GM19099 (cell line): ENCODE results near the gene OCRL.

Experiments used
- POLR2A ChIP-seq: IDR thresholded peaks from 3 replicates; pipeline ENCODE4 v1.6.1; 2011; ENCODE audit warnings: low read depth; ENCODE audit not compliant: insufficient read length; ENCODE audit errors: extremely low read depth

The OCRL gene

DNA sequence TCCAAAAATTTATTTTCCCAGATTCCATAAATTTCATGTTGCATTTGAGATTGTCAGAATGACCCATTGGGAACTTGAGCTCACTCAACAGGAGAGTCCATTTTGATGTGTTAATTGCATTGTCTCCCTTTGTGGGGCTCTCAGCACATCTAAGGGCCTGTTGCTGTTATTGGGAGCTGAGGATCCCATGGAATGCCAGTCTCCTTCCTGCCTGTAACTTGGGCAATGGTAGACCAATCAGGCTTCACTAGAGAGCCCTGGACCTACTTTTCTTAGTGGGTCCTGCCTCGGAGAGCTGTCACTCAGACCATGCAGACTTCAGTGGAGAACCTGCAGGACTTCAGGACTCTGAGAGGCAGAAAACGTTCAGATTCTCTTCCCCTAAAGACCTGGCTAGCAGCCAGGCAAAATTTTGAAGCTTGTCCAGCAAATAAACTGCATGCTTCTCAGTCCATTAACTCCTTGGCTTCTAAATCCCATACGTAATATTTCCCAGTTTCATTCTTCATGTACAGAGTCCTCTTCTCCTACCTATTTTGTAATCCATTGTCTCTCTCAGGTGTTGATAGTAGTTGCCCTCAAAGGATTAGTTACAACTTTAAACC is 25.1 kb downstream of the OCRL start:
- TF ChIP-seq POLR2A, result no peak

DNA sequence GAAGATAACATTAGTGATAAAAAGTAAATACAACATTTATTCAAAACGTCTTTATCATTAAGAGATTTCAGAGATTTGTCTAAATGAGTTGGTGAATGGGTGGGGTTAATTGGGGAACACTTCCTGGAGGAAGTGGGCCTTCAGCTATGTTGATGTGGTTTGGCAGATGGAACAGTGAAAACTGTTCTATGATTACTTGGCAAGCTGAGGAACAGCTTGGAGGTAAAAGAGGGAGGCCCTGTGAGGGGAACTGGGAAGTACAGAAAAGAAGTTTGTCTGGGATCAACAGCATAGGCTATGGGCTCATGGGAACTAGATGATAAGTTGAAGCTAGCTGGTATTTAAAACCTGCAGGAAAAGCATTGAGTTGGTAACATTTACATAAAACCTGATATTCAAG is 26.0 kb downstream of the OCRL start:
- TF ChIP-seq POLR2A, result no peak

DNA sequence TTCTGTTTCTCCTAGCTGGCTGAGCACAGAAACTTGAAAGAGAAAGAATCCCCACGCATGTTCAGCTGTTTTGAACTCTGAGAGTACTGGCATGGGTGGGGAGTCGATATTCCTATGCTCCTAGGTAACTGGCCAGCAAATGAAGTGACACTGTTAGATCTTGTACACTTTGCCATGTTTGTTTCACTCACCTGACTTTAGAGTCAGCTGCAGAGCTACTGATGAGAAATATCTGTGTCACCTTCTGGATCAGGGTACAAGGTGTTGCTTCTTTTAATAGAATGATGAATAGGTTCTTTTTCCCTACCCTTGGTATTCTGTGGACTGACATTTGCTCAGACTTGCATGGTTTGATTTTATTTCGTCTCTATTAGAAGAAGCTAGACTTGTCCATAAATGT is 28.3 kb downstream of the OCRL start:
- no peak for TF ChIP-seq POLR2A

DNA sequence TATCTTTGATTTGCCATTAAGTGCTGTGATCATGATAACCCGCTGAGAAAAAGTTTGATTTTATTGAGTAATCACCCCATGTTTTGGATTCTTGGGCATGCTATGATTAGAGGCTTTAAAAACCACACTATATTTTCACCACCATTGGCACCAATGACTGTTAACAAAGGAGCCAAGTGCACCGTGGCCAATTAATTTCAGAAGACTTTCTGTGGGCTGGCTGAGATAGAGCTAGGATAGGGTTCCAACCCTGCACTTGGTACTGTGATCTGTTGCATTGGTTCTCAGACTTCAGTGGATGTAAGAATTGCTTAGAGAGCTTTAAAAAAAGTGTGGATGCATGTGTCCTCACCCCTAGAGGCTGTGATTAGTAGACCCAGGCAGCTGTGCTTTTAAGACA is 32.4 kb downstream of the OCRL start:
- TF ChIP-seq POLR2A, result no peak

DNA sequence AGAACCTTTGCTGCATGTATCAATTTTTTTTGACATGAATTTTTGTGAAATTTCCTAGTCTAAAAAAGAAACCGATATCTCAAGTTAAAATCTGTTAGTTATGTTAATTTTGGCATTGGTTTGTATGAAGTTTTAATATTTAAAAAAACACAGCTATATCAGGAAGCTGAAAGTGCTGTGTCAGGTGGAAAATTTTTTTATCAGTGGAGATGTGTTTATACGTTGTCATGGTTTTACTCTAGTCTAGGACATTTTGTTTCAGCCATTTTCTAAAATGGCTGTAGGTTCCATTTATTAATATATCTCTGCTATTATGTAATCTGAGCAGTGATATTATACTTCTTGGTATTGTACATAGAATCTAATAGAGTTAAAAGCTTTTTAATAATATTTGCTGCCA is 34.2 kb downstream of the OCRL start:
- no peak for TF ChIP-seq POLR2A

DNA sequence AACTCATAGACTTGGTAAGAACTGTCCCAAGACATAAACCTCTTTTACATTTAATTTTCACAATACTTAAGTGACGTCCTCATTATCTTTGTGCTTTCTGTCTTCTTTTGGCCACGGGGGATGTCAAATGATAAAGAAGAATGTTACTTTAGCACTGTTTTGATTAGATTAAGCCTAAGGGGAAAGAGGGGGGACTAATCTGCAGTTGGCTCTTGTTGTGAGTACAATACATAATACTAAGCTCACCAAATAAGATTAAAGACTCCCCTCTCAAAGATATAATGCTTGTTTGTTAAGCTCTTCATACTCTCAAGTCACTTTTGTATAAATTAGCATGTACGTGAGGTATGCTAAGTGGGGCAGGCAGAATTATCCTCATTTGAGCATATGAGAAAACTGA is 36.5 kb downstream of the OCRL start:
- TF ChIP-seq POLR2A, result no peak

DNA sequence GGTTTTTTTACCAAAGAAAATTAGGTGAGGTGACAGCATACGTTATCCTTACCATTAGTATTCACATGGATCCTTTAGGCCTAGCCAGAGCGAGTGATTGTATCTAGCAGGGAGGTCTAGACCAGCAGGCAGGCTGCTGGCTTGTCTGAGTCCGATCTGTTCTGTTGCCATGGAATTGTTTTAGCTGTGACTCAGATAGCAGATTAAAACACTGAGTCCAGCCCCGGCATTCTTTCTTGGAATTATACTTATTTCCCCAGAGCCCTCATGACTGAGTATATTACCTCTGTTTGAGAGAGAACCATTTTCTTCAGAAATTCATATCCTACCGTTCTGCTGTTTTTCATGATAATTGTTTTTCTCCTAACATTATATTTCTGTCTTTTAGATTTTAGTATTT is 37.4 kb downstream of the OCRL start:
- TF ChIP-seq POLR2A, result no peak

DNA sequence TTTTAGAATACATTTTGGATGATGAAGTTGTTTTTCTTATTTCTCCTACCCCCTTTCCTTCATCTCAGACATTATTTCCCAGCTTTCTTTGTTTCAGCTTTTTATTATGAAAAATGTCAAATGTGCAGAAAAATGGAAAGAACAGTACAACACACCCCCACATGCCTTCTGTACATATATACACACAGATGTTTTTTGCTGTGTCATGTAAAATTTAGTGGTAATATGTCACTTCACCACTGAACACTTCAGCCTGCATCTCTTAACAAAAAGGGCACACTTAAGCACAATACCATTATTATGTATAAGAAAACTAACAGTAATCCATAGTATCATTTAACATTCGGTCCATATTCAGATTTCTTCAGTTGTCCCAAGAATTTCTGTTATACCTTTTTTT is 37.8 kb downstream of the OCRL start:
- no peak for TF ChIP-seq POLR2A

DNA sequence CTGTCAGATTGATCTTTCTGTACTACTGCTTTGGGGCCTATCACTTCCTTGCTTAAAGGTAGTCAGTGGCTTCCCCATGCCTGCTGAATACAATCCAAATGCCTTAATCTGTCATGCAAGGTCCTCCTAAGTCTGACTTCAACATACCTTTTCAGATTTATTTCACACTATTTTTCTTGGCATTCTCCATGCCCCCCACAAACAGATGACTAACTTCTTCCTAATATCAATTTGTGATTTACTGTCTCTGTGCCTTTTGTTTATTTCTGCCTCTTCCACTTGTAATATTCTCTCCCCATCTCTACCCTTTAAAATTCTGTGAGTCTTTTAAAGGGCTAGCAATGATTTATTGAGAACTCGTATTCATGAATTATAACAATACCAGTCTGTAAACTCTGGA is 41.8 kb downstream of the OCRL start:
- TF ChIP-seq POLR2A, result no peak

DNA sequence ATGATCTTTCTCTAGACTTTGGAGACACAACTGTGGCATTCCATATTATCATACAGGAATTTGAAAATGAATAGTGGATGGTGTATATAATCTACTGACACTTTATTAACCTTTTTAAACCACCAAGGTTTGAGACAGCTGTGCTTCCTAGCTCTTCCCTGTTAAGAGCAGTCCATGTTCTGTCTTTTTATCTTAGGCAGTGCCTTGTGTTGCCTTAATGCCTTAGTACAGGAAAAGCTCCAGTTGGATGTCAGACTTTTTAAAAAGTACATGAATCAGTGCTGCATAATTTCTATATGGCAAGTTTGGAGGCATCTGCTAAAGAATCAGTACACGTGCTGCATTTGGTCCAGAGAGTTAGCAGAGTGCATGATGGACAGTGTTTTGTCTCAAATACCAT is 45.1 kb downstream of the OCRL start:
- TF ChIP-seq POLR2A, result no peak

DNA sequence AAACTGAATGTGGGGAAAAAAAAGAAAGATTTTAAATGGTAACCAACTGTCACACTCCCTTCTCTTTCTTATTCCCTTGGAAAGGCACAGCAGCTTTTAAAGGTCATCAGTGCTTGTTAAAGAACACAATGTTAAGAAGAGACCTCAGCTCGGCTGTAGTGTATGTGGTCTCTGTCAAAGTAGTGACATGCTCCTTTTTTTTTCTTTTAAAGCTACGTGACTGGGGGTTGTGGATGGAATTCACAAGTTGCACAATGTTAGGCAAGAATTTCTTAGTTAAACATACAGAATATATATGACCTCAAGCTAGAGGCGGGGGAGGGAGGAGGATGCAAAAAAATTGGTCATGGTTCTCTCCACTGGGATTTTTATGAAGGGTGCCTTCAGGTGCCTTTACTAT is 45.6 kb downstream of the OCRL start:
- TF ChIP-seq POLR2A, result no peak

DNA sequence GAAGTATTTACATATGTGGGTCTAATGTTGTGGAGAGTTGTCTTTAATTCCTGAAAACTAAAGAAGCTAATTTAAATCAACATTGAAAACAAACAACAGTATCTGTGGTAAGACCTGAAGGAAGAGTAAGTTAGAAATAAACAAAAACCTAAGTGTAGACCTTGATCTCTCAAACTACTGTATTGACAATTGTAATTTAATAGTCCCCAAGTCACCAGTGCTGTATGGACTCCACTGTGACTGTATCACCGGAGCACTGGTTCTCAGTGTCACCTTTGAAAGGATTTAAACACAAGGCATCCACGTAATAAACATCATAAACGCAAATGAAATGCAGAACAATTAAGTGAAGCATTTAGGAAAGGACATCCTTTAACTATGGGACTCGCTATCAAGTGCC is 46.4 kb downstream of the OCRL start:
- no peak for TF ChIP-seq POLR2A

DNA sequence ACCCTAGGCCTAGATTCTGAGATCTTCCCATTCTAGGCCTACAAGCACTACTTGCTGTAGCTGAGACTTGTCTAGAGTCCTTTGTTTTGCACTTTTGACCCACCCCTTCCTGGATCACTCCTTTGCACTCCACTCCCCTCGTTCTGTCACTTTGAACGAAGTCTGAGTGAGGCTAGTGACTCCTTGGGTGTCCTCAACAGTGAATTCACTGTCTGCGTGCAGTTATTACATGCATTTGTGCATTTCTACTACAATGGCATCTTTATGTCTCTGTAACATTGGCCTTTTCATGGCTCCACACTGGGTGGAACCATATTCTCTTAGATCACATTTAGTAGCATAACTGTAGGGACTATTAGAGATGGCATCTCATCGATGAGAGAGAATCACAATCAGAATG is 50.5 kb downstream of the OCRL start:
- TF ChIP-seq POLR2A, result no peak

DNA sequence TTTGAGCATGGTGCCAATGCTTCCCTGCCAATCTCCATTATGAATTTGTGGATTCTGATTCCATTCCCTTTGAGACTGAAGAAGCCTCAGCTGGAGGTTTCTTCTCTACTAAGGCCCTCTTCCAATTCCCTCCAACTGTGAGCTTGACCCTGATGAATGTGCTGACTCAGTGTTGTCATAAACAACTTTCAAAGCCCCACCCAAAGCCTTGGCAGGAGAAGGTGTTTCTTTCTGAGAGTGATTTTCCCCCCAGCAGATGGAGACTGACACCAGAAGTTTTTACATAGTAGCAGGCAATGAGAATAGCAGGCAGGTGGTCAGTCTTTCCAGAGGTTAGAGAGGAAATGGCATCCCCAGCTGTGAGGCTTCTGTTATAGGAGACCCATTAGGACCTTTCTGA is 53.1 kb downstream of the OCRL start:
- no peak for TF ChIP-seq POLR2A

DNA sequence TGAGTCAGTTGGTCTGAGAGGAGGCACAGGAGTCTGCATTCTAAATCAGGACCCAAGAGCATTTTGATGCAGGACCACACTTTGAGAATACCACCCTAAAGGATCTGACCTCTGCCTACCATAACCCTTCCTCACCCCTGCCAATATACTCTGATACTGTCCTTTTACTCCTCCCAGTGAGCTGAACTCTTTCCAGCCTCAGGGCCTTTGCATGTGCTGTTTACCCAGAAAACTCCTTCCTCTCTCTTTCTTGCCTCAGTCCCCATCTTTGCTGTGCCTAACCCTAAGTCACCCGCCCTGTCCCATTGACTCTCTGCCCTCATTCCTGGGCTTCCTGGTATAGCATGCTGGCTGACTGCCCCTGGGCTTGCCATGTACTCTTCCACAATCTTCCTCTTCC is 54.7 kb downstream of the OCRL start:
- TF ChIP-seq POLR2A, result no peak

DNA sequence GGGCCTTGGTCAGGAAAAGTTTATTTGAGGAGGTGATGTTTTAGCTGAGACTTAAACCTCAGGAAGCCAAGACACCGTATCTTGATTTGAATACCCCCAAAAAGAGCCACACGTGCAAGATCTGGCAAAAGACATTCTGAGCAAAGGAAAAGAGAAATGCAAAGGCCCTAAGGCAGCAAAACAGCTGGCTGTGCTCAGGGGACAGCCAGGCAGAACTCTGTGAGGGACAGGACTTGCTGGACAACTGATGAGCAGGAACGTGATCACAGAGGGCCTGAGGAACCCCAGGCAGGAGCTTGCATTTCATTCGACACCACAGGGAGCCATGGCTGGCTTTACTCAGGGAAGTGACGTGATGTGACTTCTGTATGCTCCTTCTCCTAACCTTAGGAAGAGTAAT is 56.0 kb downstream of the OCRL start:
- no peak for TF ChIP-seq POLR2A

DNA sequence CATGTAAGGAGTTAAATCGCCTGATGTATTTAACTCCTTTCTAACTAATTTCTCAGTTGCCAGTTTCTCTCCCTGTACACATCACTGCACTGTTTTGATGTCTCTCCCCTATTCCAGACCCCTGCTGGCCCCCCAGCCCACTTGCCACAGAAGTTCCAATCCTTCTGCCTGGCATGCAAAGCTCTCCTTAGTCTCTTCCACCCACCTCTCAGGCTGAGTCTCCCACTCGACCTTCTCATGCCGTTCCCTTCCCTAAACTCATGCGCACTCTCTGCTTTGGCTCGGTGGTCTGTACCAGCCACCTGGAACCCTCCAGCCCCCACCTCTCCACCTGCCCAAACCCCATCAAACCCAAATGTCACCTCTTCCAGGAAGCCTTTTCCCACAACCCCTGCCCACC is 57.8 kb downstream of the OCRL start:
- no peak for TF ChIP-seq POLR2A
